ENCODE results near the gene LY6G6F.

GRCh38 chr6:31707701-31708100 is 1.0 kb downstream of the LY6G6F start:
- no peak for TF ChIP-seq CTCF (IDR thresholded peaks at IDR 0.05)
- TF ChIP-seq EP300 (IDR thresholded peaks at IDR 0.05; ENCODE audit: low read depth): no peak
- TF ChIP-seq POLR2A (IDR thresholded peaks at IDR 0.05): no peak

Data from transverse colon (tissue), 3 donors.